PC-9 (cell line): ENCODE results near the gene STX7. TPM values are rescaled to one million over a fixed set of nuclear protein-coding genes. Genes with fewer than 3 reads are reported as not detected.

ENCODE experiments used
- BruUV-seq: library from RNA; stranded (reverse); fragments of 400-500 nt; replicated peaks from 2 replicates; lab custom pipeline; 2021; lab: Mats Ljungman, UMichigan
- CTCF ChIA-PET: fragments of 300-600 bp; sonication (Branson Sonifier 250); formaldehyde crosslinking; loops from one replicate; lab custom pipeline; 2022; ENCODE audit warnings: antibody characterized with exemption; lab: Charles Lee
- POLR2A ChIA-PET: fragments of 300-600 bp; sonication (Branson Sonifier 250); formaldehyde crosslinking; loops from one replicate; lab custom pipeline; 2022; ENCODE audit warnings: antibody characterized with exemption; ENCODE audit not compliant: unreplicated experiment; lab: Charles Lee
- DNase-seq, 2 experiments: peaks; one replicate each; pipeline versions ENCODE4 v3.0.0 to v3.0.0-alpha.2; 2015 to 2022; ENCODE audit warnings: mixed read lengths in 1 of 2
- H2AFZ ChIP-seq: fragments of 200-600 bp; sonication (generic); 2 replicates; pipeline ENCODE4 v1.8.1; 2017; ENCODE audit warnings: antibody characterized with exemption
- H3F3A ChIP-seq: fragments of 200-600 bp; sonication (generic); 2 replicates; pipeline ENCODE4 v1.8.1; 2017; ENCODE audit warnings: antibody characterized with exemption, mild to moderate bottlenecking, low read depth; ENCODE audit not compliant: insufficient read depth
- H3K27ac ChIP-seq: fragments of 200-600 bp; sonication (generic); 2 replicates; pipeline ENCODE4 v1.6.1; 2016; ENCODE audit warnings: mixed run types
- H3K27me3 ChIP-seq: fragments of 200-600 bp; sonication (generic); 2 replicates; pipeline ENCODE4 v1.6.1; 2016; ENCODE audit warnings: low read depth, mixed run types; ENCODE audit not compliant: insufficient read depth
- H3K36me3 ChIP-seq: fragments of 200-600 bp; sonication (generic); 2 replicates; pipeline ENCODE4 v1.6.1; 2016; ENCODE audit warnings: low read depth, mixed run types
- H3K4me1 ChIP-seq: fragments of 200-600 bp; sonication (generic); replicated peaks from 2 replicates; pipeline ENCODE4 v1.6.1; 2016; ENCODE audit warnings: mixed run types; ENCODE audit not compliant: insufficient read depth
- H3K4me2 ChIP-seq: fragments of 200-600 bp; sonication (generic); 2 replicates; pipeline ENCODE4 v1.6.1; 2017; ENCODE audit warnings: mixed run types
- H3K4me3 ChIP-seq: fragments of 200-600 bp; sonication (generic); 2 replicates; pipeline ENCODE4 v1.6.1; 2016; ENCODE audit warnings: mixed run types
- H3K79me2 ChIP-seq: fragments of 200-600 bp; sonication (generic); 2 replicates; pipeline ENCODE4 v1.6.1; 2017; ENCODE audit warnings: low read depth, mixed run types
- H3K9me2 ChIP-seq: fragments of 200-600 bp; sonication (generic); 2 replicates; pipeline ENCODE4 v1.8.1; 2017; ENCODE audit warnings: mild to moderate bottlenecking; ENCODE audit not compliant: insufficient read depth
- H3K9me3 ChIP-seq: fragments of 200-600 bp; sonication (generic); 2 replicates; pipeline ENCODE4 v1.8.1; 2016; ENCODE audit warnings: low read depth; ENCODE audit not compliant: insufficient read depth
- H4K20me1 ChIP-seq: fragments of 200-600 bp; sonication (generic); 2 replicates; pipeline ENCODE4 v1.8.1; 2017; ENCODE audit not compliant: insufficient read depth
- CTCF ChIP-seq: fragments of 200-600 bp; sonication (generic); conservative IDR thresholded peaks from 2 replicates; pipeline ENCODE4 v1.6.1; 2017; ENCODE audit warnings: mixed run types, antibody characterized with exemption, mild to moderate bottlenecking, moderate library complexity
- EZH2 ChIP-seq: fragments of 200-600 bp; sonication (generic); IDR thresholded peaks from 2 replicates; pipeline ENCODE4 v1.8.0; 2017; ENCODE audit warnings: antibody characterized with exemption, low read depth
- intact Hi-C: fragments of 100-400 bp; cut with micrococcal nuclease; formaldehyde crosslinking; loops from one replicate; pipeline ENCODE4 v1.10.0; 2022; ENCODE audit not compliant: unreplicated experiment
- total RNA-seq: library from RNA; stranded (reverse); gene quantifications from 2 replicates; pipeline ENCODE4 v1.2.3, GENCODE V29; 2021

Gene STX7
- total RNA-seq, 1 experiment from 2014 or later = 40.7 TPM

- intact Hi-C loops = loop anchor here (5.0 kb wide), 1 partner anchor 81 kb away; no protein-coding TSS in a partner anchor
- no peaks in the 10 kb centered on the region for H3K36me3 ChIP-seq
- no peak for DNase-seq
- POLR2A ChIA-PET = no interaction called here
- peak overlapping the region; percentile 69 for H3K4me2 ChIP-seq
- no TSS peak for BruUV-seq
- H3F3A ChIP-seq = peaks cover 4% of the 10 kb centered on the region; the same call in 1 of the 2 replicates
- CTCF ChIA-PET = no interaction called here
- H3K27me3 ChIP-seq = no peaks in the 10 kb centered on the region
- H3K9me2 ChIP-seq = no peaks in the 10 kb centered on the region
- no peaks in the 10 kb centered on the region for H3K9me3 ChIP-seq
- no peaks in the 10 kb centered on the region for H4K20me1 ChIP-seq
- H3K4me1 ChIP-seq = peaks cover 16% of the 10 kb centered on the region
- TF ChIP-seq EZH2 (no peak), CTCF (no peak)
- H3K79me2 ChIP-seq = no peaks in the 10 kb centered on the region
- H2AFZ ChIP-seq = peak overlapping the region; percentile 71; the same call in 1 of the 2 replicates
- H3K27ac ChIP-seq = no peak overlapping the region
- peak overlapping the region; percentile 49; the same call in 1 of the 2 replicates for H3K4me3 ChIP-seq
Measured at GRCh38 chr6:132401618-132402285, 111.2 kb downstream of the STX7 start.

GRCh38 chr6:132400883-132401617 is 111.9 kb downstream of the STX7 start, which contains the start of gene MOXD1:
TSS of gene MOXD1 (minus strand) at chr6:132401475. CDS start at chr6:132401426, 49 bp downstream.
- no TSS peak for BruUV-seq
- no peaks in the 10 kb centered on the region for H3K79me2 ChIP-seq
- H3K9me3 ChIP-seq = no peaks in the 10 kb centered on the region
- peaks cover 4% of the 10 kb centered on the region; the same call in 1 of the 2 replicates for H3F3A ChIP-seq
- DNase-seq = peak in 1 of 2 experiments; percentile 56
- TF ChIP-seq CTCF (no peak), EZH2 (no peak)
- H3K27ac ChIP-seq = no peak within 1 kb of the TSS
- no peaks in the 10 kb centered on the region for H4K20me1 ChIP-seq
- H3K27me3 ChIP-seq = no peaks in the 10 kb centered on the region
- no peaks in the 10 kb centered on the region for H3K9me2 ChIP-seq
- peak within 1 kb of the TSS; percentile 49; the same call in 1 of the 2 replicates for H3K4me3 ChIP-seq
- intact Hi-C loops = loop anchor here (5.0 kb wide), 1 partner anchor 81 kb away; no protein-coding TSS in a partner anchor
- H3K4me2 ChIP-seq = peak within 1 kb of the TSS; percentile 69
- peak within 1 kb of the TSS; percentile 71 for H2AFZ ChIP-seq
- H3K36me3 ChIP-seq = no peaks in the 10 kb centered on the region
- CTCF ChIA-PET = no interaction called here
- H3K4me1 ChIP-seq = peaks cover 16% of the 10 kb centered on the region
- POLR2A ChIA-PET = interaction anchor here (0.5 kb wide), 1 partner anchor 521 kb away, joined by 17 read pairs; no protein-coding TSS in a partner anchor

GRCh38 chr6:132400555-132400882 is 112.4 kb downstream of the STX7 start:
- intact Hi-C loops = loop anchor here (5.0 kb wide), 1 partner anchor 82 kb away; no protein-coding TSS in a partner anchor
- Histone ChIP-seq H3K36me3 (no peaks in the 10 kb centered on the region), H4K20me1 (no peaks in the 10 kb centered on the region), H3F3A (peaks cover 4% of the 10 kb centered on the region; the same call in 1 of the 2 replicates), H3K9me2 (no peaks in the 10 kb centered on the region), H3K9me3 (no peaks in the 10 kb centered on the region), H2AFZ (no peak overlapping the region), H3K27ac (no peak overlapping the region), H3K79me2 (no peaks in the 10 kb centered on the region), H3K4me2 (no peak overlapping the region), H3K4me1 (peaks cover 13% of the 10 kb centered on the region), H3K4me3 (no peak overlapping the region), H3K27me3 (no peaks in the 10 kb centered on the region)
- no peak for TF ChIP-seq CTCF
- TF ChIP-seq EZH2 = no peak
- ChIA-PET POLR2A (interaction anchor here (0.5 kb wide), 1 partner anchor 521 kb away, joined by 17 read pairs; no protein-coding TSS in a partner anchor), CTCF (no interaction called here)
- BruUV-seq = no TSS peak
- DNase-seq = no peak
